Neural progenitor cell (in vitro differentiated cells): ENCODE data around the gene FBXL17.

Experiments used
- CTCF ChIP-seq: fragments of 200-600 bp; sonication (generic); IDR thresholded peaks from 2 replicates; pipeline ENCODE4 v1.5.1; 2017; ENCODE audit warnings: antibody characterized with exemption, mild to moderate bottlenecking
- EZH2phosphoT487 ChIP-seq: fragments of 200-600 bp; sonication (generic); IDR thresholded peaks from 2 replicates; pipeline ENCODE4 v1.6.1; 2017; ENCODE audit warnings: antibody characterized with exemption

- TF ChIP-seq EZH2phosphoT487, result no peak
- TF ChIP-seq CTCF, result no peak
Measured at GRCh38 chr5:107917983-107918382, 463.9 kb downstream of the FBXL17 start.
